H1 (cell line): Measurements from ENCODE around the gene CACUL1. TPM values are rescaled to one million over a fixed set of nuclear protein-coding genes. Genes with fewer than 3 reads are reported as not detected.

ENCODE experiments used
- CTBP2 ChIP-seq: IDR thresholded peaks from 2 replicates; pipeline ENCODE4 v1.7.0; 2011; ENCODE audit warnings: borderline replicate concordance, mild to moderate bottlenecking, moderate library complexity, mixed read lengths, low read length; ENCODE audit not compliant: insufficient read depth, insufficient read length
- EP300 ChIP-seq, 2 experiments: IDR thresholded peaks; 1 replicate in 1 of 2; 2 replicates in 1 of 2; pipeline ENCODE4 v1.6.1; 2011 to 2012; ENCODE audit warnings: low read depth in 2 of 2, low read length in 2 of 2, mild to moderate bottlenecking in 2 of 2, borderline replicate concordance in 1 of 2, inconsistent platforms in 1 of 2, moderate library complexity in 1 of 2
- EZH2 ChIP-seq: fragments of 200-600 bp; sonication (generic); IDR thresholded peaks from 2 replicates; pipeline ENCODE4 v1.7.1; 2012; ENCODE audit warnings: low read depth, mild to moderate bottlenecking, moderate library complexity, low read length, inconsistent platforms; ENCODE audit not compliant: severe bottlenecking
- GABPA ChIP-seq: IDR thresholded peaks from 2 replicates; pipeline ENCODE4 v1.6.1; 2011; ENCODE audit warnings: mild to moderate bottlenecking, low read length, moderate library complexity, borderline replicate concordance; ENCODE audit not compliant: insufficient read depth
- PHF8 ChIP-seq: fragments of 200-600 bp; sonication (generic); conservative IDR thresholded peaks from 2 replicates; pipeline ENCODE4 v1.7.1; 2012; ENCODE audit warnings: low read depth, mild to moderate bottlenecking, inconsistent platforms, low read length, moderate library complexity
- SP1 ChIP-seq: IDR thresholded peaks from 2 replicates; pipeline ENCODE4 v1.6.1; 2011; ENCODE audit warnings: low read depth, low read length
- SP2 ChIP-seq: IDR thresholded peaks from 2 replicates; pipeline ENCODE4 v1.6.1; 2012; ENCODE audit warnings: mild to moderate bottlenecking, low read length, inconsistent platforms
- TAF1 ChIP-seq: IDR thresholded peaks from 2 replicates; pipeline ENCODE4 v1.6.1; 2011; ENCODE audit warnings: mild to moderate bottlenecking, low read depth, low read length
- TBP ChIP-seq: IDR thresholded peaks from 2 replicates; pipeline ENCODE4 v1.6.1; 2011; ENCODE audit warnings: low read depth, low read length, improper control_type of control experiment
- polyA plus RNA-seq, 7 experiments: library from polyadenylated mRNA; depleted of rRNA in 3 of 7; stranded (reverse) in 5 of 7; unstranded in 2 of 7; fragments of >200 nt in 5 of 7; fragments of 200-250 nt in 2 of 7; gene quantifications; 1 replicate in 5 of 7; 2 replicates in 1 of 7; 4 replicates in 1 of 7; pipeline versions ENCODE4 v1.2.1 to v1.2.3, GENCODE V29; 2011 to 2013; ENCODE audit warnings: missing spikeins in 2 of 7, mixed read lengths in 2 of 7
- total RNA-seq: library from RNA; stranded (reverse); fragmentation: NEBNext Ultra II Directional; extraction: Animal tissue kit (Norgen Biotek cat#: 25700); gene quantifications from 2 replicates; pipeline ENCODE4 v1.2.1, GENCODE V29; 2021
- TF ChIP-seq, protein P1 (sequence below): fragments of 300-600 bp; sonication (generic); IDR thresholded peaks from 2 replicates; pipeline ENCODE4 v1.7.1; 2012; ENCODE audit warnings: low read length, moderate library complexity, mild to moderate bottlenecking, inconsistent platforms; ENCODE audit not compliant: insufficient replicate concordance
- TF ChIP-seq, protein P2 (sequence below): IDR thresholded peaks from 2 replicates; pipeline ENCODE4 v1.6.1; 2012; ENCODE audit warnings: inconsistent platforms

The CACUL1 gene
- total and polyA plus RNA-seq, 2 of the 8 experiments (the other 6 are each of a cell fraction or from before 2014, with no cell fraction given), result 6.5 to 34.2 TPM

DNA sequence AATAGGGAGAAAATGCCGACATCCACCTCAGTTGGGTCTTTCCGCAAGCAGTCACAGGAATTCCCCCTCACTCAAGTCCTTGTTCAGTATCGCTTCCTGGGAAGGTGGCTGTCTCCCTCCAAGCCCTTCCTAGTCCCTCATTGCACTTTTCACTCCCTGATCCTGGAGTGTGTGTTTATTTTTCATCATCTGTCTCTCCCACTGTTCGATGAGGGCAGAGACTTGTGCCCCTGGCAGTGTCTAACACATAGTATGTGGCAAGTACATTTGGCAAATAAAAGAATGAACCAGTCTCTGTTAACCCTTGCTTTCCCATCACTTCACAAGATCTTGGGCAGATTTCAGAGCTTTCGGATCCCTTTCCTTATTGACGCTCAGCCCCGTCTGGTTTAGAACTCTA is 24.0 kb upstream of the CACUL1 start (continued):
- TF ChIP-seq, protein P1, sequence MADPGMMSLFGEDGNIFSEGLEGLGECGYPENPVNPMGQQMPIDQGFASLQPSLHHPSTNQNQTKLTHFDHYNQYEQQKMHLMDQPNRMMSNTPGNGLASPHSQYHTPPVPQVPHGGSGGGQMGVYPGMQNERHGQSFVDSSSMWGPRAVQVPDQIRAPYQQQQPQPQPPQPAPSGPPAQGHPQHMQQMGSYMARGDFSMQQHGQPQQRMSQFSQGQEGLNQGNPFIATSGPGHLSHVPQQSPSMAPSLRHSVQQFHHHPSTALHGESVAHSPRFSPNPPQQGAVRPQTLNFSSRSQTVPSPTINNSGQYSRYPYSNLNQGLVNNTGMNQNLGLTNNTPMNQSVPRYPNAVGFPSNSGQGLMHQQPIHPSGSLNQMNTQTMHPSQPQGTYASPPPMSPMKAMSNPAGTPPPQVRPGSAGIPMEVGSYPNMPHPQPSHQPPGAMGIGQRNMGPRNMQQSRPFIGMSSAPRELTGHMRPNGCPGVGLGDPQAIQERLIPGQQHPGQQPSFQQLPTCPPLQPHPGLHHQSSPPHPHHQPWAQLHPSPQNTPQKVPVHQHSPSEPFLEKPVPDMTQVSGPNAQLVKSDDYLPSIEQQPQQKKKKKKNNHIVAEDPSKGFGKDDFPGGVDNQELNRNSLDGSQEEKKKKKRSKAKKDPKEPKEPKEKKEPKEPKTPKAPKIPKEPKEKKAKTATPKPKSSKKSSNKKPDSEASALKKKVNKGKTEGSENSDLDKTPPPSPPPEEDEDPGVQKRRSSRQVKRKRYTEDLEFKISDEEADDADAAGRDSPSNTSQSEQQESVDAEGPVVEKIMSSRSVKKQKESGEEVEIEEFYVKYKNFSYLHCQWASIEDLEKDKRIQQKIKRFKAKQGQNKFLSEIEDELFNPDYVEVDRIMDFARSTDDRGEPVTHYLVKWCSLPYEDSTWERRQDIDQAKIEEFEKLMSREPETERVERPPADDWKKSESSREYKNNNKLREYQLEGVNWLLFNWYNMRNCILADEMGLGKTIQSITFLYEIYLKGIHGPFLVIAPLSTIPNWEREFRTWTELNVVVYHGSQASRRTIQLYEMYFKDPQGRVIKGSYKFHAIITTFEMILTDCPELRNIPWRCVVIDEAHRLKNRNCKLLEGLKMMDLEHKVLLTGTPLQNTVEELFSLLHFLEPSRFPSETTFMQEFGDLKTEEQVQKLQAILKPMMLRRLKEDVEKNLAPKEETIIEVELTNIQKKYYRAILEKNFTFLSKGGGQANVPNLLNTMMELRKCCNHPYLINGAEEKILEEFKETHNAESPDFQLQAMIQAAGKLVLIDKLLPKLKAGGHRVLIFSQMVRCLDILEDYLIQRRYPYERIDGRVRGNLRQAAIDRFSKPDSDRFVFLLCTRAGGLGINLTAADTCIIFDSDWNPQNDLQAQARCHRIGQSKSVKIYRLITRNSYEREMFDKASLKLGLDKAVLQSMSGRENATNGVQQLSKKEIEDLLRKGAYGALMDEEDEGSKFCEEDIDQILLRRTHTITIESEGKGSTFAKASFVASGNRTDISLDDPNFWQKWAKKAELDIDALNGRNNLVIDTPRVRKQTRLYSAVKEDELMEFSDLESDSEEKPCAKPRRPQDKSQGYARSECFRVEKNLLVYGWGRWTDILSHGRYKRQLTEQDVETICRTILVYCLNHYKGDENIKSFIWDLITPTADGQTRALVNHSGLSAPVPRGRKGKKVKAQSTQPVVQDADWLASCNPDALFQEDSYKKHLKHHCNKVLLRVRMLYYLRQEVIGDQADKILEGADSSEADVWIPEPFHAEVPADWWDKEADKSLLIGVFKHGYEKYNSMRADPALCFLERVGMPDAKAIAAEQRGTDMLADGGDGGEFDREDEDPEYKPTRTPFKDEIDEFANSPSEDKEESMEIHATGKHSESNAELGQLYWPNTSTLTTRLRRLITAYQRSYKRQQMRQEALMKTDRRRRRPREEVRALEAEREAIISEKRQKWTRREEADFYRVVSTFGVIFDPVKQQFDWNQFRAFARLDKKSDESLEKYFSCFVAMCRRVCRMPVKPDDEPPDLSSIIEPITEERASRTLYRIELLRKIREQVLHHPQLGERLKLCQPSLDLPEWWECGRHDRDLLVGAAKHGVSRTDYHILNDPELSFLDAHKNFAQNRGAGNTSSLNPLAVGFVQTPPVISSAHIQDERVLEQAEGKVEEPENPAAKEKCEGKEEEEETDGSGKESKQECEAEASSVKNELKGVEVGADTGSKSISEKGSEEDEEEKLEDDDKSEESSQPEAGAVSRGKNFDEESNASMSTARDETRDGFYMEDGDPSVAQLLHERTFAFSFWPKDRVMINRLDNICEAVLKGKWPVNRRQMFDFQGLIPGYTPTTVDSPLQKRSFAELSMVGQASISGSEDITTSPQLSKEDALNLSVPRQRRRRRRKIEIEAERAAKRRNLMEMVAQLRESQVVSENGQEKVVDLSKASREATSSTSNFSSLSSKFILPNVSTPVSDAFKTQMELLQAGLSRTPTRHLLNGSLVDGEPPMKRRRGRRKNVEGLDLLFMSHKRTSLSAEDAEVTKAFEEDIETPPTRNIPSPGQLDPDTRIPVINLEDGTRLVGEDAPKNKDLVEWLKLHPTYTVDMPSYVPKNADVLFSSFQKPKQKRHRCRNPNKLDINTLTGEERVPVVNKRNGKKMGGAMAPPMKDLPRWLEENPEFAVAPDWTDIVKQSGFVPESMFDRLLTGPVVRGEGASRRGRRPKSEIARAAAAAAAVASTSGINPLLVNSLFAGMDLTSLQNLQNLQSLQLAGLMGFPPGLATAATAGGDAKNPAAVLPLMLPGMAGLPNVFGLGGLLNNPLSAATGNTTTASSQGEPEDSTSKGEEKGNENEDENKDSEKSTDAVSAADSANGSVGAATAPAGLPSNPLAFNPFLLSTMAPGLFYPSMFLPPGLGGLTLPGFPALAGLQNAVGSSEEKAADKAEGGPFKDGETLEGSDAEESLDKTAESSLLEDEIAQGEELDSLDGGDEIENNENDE, result no peak
- no peak for TF ChIP-seq EP300 (IDR thresholded peaks at IDR 0.05; ENCODE audit: borderline replicate concordance in 1 of 2, low read depth in 2 of 2, low read length in 2 of 2)
- TF ChIP-seq, protein P2, sequence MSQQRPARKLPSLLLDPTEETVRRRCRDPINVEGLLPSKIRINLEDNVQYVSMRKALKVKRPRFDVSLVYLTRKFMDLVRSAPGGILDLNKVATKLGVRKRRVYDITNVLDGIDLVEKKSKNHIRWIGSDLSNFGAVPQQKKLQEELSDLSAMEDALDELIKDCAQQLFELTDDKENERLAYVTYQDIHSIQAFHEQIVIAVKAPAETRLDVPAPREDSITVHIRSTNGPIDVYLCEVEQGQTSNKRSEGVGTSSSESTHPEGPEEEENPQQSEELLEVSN, result no peak
- TF ChIP-seq GABPA, result no peak
- no peak for TF ChIP-seq SP1
- TF ChIP-seq PHF8, result no peak
- TF ChIP-seq TBP, result no peak
- no peak for TF ChIP-seq CTBP2
- no peak for TF ChIP-seq EZH2
- TF ChIP-seq SP2, result no peak
- TF ChIP-seq TAF1, result no peak
